ENCODE measurements around the gene AKAP7. TPM values are rescaled to one million over a fixed set of nuclear protein-coding genes. Genes with fewer than 3 reads are reported as not detected.
"Not testable (repeated sequence)": the region's sequence is repeated elsewhere in the genome, so short reads cannot be mapped to it uniquely, and the experiment has no call there.

AKAP7 gene
- total RNA-seq, 4 donors from 2014 or later = 2.2 to 5.7 (median 3.1) TPM

DNA sequence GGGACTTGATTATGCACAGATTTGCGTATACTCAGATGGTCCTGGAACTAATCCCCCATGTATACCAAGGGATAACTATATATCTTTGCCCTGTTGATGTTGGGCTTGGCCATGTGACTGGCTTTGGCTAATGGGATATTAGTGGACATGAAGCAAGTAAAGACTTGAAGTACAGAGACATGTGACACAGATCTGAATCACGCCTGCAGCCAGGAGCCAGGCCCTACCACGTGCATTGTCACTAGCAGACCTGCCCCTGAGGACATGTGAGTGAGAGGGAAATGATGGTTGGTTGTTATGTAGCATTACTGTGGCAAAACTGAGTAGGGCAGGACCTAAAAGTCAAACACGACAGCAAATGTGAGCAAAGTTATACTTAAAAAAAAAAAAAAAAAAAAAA lies 155.7 kb downstream of the AKAP7 start:
- no peak for TF ChIP-seq POLR2A (IDR thresholded peaks at IDR 0.05)
- TF ChIP-seq, protein P1, sequence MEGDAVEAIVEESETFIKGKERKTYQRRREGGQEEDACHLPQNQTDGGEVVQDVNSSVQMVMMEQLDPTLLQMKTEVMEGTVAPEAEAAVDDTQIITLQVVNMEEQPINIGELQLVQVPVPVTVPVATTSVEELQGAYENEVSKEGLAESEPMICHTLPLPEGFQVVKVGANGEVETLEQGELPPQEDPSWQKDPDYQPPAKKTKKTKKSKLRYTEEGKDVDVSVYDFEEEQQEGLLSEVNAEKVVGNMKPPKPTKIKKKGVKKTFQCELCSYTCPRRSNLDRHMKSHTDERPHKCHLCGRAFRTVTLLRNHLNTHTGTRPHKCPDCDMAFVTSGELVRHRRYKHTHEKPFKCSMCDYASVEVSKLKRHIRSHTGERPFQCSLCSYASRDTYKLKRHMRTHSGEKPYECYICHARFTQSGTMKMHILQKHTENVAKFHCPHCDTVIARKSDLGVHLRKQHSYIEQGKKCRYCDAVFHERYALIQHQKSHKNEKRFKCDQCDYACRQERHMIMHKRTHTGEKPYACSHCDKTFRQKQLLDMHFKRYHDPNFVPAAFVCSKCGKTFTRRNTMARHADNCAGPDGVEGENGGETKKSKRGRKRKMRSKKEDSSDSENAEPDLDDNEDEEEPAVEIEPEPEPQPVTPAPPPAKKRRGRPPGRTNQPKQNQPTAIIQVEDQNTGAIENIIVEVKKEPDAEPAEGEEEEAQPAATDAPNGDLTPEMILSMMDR (IDR thresholded peaks at IDR 0.05) = no peak
- DNase-seq (ENCODE audit: low spot score in 2 of 2) = no peak
- 91 to 93% methylated on average over 4 of the region's 4 CpGs for WGBS, 2 donors
- intact Hi-C loops (cut with DNase I; ENCODE audit: low total_unique reads) = no loop called here
- no peak overlapping the region for H3K4me3 ChIP-seq (ENCODE audit: low read depth, poor library complexity, severe bottlenecking)

DNA sequence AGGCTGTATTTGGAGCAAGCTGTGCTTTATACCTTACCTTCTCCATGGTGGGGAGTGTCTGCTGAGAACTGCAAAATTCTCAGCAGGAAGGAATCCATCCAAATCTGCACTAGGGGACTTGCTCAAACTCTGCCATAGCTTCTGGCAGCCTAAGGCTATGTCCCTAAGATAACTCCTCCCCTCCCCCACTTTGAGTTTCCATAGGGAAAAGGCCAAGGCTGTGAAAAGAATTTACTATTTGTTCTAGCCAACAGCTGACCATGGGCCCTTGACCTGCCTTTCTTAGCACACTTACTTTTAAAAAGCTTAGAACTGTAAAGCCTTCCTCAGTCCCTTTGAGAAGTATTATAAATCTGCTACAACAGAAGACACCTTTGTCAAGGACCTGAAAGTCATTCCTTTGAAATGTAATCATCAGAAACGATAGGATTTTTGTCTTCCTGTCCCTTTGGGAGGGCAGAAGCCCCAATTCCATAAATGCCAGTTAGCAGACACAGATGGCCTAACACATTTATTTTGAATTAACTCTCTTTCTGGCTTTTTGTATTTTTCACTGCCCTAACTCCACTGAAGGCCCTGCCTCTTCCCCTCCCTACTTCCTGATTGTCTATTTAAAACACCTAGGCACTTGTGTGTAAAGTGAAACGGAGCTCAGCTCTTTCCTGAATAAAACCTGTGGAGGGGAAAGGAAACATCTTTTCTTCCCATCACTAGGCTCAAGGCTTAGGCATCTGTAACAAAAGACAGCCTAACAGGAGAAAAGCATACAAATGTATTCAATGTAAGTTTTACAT lies 157.1 kb downstream of the AKAP7 start:
- 34 to 41% methylated on average over 2 of the region's 2 CpGs for WGBS, 2 donors
- no peak for DNase-seq (ENCODE audit: low spot score in 2 of 2)

DNA sequence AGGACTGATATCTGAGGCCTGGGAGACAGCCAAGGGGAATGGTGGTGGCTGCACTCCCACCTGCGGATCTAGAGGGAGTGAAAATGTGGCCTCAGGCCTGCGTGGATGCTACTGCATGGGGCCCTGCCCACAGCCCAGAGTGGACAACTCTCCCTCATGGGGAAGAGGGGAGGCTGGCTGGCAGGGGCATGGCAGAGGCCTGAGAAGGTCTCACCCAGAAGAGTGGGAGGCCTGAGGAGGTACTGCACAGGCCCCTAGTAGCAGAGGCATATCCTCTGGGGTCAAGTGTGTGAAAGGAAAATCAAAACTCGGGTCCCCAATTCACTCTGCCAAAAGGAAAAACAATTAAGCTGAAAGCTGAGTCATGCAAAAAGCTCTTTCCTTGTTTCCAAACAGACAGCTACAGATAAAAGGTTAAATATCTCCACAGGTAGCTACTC lies 158.2 kb downstream of the AKAP7 start:
- 67 to 80% methylated on average over 3 of the region's 3 CpGs for WGBS, 2 donors
- TF ChIP-seq, protein P1 (IDR thresholded peaks at IDR 0.05) = no peak
- TF ChIP-seq POLR2A (IDR thresholded peaks at IDR 0.05) = no peak
- intact Hi-C loops (cut with DNase I; ENCODE audit: low total_unique reads) = no loop called here
- no peak overlapping the region for H3K4me3 ChIP-seq (ENCODE audit: low read depth, poor library complexity, severe bottlenecking)
- no peak for DNase-seq (ENCODE audit: low spot score in 2 of 2)

More for the DNA sequence above, 157.1 kb downstream of the AKAP7 start:
- TF ChIP-seq, protein P1 (IDR thresholded peaks at IDR 0.05) = no peak
- no peak for TF ChIP-seq POLR2A (IDR thresholded peaks at IDR 0.05)
- intact Hi-C loops (cut with DNase I; ENCODE audit: low total_unique reads) = no loop called here
- H3K4me3 ChIP-seq (ENCODE audit: low read depth, poor library complexity, severe bottlenecking) = no peak overlapping the region

DNA sequence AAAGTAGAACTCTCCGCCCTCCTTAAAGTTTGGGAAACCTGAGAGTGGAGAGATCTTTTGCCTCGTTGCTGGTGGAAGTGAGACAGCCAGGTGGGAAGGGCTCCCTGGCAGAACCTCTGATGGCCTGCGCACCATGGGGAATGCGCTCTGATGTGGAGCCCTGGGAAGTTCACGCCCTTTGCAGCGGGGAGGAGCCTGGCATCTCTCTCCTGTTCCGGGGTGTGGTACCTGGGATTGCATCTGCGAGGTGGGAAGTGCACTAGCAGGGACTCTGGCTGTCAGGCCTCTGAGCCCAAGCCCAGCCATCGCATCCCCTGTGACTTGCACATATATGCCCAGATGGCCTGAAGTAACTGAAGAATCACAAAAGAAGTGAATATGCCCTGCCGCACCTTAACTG lies 159.8 kb downstream of the AKAP7 start:
- WGBS, 2 donors = 88 to 94% methylated on average over 9 to 10 of the region's 10 CpGs

DNA sequence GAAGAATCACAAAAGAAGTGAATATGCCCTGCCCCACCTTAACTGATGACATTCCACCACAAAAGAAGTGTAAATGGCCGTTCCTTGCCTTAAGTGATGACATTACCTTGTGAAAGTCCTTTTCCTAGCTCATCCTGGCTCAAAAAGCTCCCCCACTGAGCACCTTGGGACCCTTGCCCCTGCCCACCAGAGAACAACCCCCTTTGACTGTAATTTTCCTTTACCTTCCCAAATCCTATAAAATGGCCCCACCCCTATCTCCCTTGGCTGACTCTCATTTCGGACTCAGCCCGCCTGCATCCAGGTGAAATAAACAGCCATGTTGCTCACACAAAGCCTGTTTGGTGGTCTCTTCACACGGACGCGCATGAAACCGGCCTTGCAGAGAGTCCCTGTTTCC lies 165.6 kb downstream of the AKAP7 start:
- WGBS, 2 donors = 93 to 97% methylated on average over 7 of the region's 7 CpGs
- intact Hi-C loops (cut with DNase I; ENCODE audit: low total_unique reads); DNase-seq (ENCODE audit: low spot score in 2 of 2); H3K4me3 ChIP-seq (ENCODE audit: low read depth, poor library complexity, severe bottlenecking): not testable (repeated sequence)

More for the DNA sequence above, 159.8 kb downstream of the AKAP7 start:
- DNase-seq (ENCODE audit: low spot score in 2 of 2) = no peak
- TF ChIP-seq, protein P1 (IDR thresholded peaks at IDR 0.05) = no peak
- no peak for TF ChIP-seq POLR2A (IDR thresholded peaks at IDR 0.05)
- no peak overlapping the region for H3K4me3 ChIP-seq (ENCODE audit: low read depth, poor library complexity, severe bottlenecking)
- intact Hi-C loops (cut with DNase I; ENCODE audit: low total_unique reads) = no loop called here

DNA sequence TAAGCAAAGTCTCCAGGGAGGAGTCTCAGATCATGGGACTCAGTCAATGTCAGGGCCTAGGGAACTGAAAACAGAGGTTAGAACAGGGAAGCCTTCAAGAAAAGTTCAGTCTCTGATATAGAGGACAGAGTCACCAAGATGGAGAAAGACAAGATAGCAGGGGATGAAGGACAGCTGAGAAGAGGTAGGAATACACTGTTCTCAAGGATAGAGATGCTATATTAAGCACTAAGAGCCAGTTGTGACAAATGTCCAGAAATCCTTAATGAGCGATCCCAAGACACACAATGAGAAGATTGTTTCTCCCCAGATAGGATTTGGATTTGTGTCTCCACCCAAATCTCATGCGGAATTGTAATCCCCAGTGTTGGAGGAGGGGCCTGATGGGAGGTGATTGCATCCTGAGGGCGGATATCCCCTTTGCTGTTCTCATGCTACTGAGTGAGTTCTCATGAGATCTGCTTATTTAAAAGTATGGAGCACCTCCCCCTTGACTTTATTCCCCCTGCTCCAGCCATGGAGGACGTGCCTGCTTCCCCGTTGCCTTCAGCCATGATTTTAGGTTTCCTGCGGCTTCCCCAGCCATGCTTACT lies 168.2 kb downstream of the AKAP7 start:
- intact Hi-C loops (cut with DNase I; ENCODE audit: low total_unique reads) = no loop called here
- no peak overlapping the region for H3K4me3 ChIP-seq (ENCODE audit: low read depth, poor library complexity, severe bottlenecking)
- no peak for TF ChIP-seq POLR2A (IDR thresholded peaks at IDR 0.05)
- TF ChIP-seq, protein P1 (IDR thresholded peaks at IDR 0.05) = no peak
- WGBS, 2 donors = 85 to 87% methylated on average over 6 of the region's 6 CpGs
- no peak for DNase-seq (ENCODE audit: low spot score in 2 of 2)

Data from lower leg skin (tissue), 4 donors.